COLO829 (cell line): ENCODE results near the gene CDC45.

Experiments used
- DNase-seq: peaks from one replicate; pipeline ENCODE4 v3.0.0; 2012; ENCODE audit warnings: low spot score

CDC45 gene

GRCh38 chr22:19495562-19496323, 16.0 kb downstream of the CDC45 start:
- DNase-seq = no peak

- DNase-seq = no peak
Observed at GRCh38 chr22:19496324-19496630, 16.6 kb downstream of the CDC45 start.

GRCh38 chr22:19497245-19497644, 17.5 kb downstream of the CDC45 start:
- peak; percentile 85 for DNase-seq

GRCh38 chr22:19498154-19498865, 18.6 kb downstream of the CDC45 start:
- no peak for DNase-seq

GRCh38 chr22:19498866-19499190, 19.1 kb downstream of the CDC45 start:
- DNase-seq = no peak

- DNase-seq = no peak
Observed at GRCh38 chr22:19499236-19499879, 19.6 kb downstream of the CDC45 start.

GRCh38 chr22:19499880-19500242, 20.1 kb downstream of the CDC45 start:
- no peak for DNase-seq

- DNase-seq = no peak
Observed at GRCh38 chr22:19501897-19502447, 22.3 kb downstream of the CDC45 start.

GRCh38 chr22:19503367-19503766, 23.6 kb downstream of the CDC45 start:
- no peak for DNase-seq

GRCh38 chr22:19503869-19504268, 24.1 kb downstream of the CDC45 start:
- no peak for DNase-seq

- DNase-seq = no peak
Observed at GRCh38 chr22:19504900-19505734, 25.4 kb downstream of the CDC45 start.

GRCh38 chr22:19505735-19506126, 26.0 kb downstream of the CDC45 start:
- no peak for DNase-seq

- DNase-seq = no peak
Observed at GRCh38 chr22:19506212-19506611, 26.5 kb downstream of the CDC45 start.

GRCh38 chr22:19507534-19507861, 27.8 kb downstream of the CDC45 start:
- DNase-seq = no peak

GRCh38 chr22:19508024-19508776, 28.5 kb downstream of the CDC45 start:
- DNase-seq = no peak

GRCh38 chr22:19509191-19509590, 29.5 kb downstream of the CDC45 start:
- no peak for DNase-seq

- no peak for DNase-seq
Observed at GRCh38 chr22:19509923-19510322, 30.2 kb downstream of the CDC45 start.

GRCh38 chr22:19510919-19511341, 31.2 kb downstream of the CDC45 start:
- no peak for DNase-seq

- no peak for DNase-seq
Observed at GRCh38 chr22:19513823-19514222, 34.1 kb downstream of the CDC45 start.

- no peak for DNase-seq
Observed at GRCh38 chr22:19514831-19515565, 35.3 kb downstream of the CDC45 start.
